H1 (cell line): Measurements from ENCODE around the gene NAB1. TPM values are rescaled to one million over a fixed set of nuclear protein-coding genes. Genes with fewer than 3 reads are reported as not detected.

Source experiments
- CTCF ChIA-PET: fragments of 300-600 bp; sonication (Branson Sonifier 250); formaldehyde crosslinking; loops from one replicate; lab custom pipeline; 2021; ENCODE audit not compliant: partially characterized antibody; lab: Charles Lee
- POLR2A ChIA-PET: fragments of 300-600 bp; sonication (Branson Sonifier 250); formaldehyde crosslinking; loops from one replicate; lab custom pipeline; 2021; ENCODE audit warnings: inconsistent platforms; ENCODE audit not compliant: partially characterized antibody; lab: Charles Lee
- DNase-seq, 2 experiments: peaks; one replicate each; pipeline versions ENCODE4 v3.0.0 to v3.0.0-alpha.2; 2010 to 2022; ENCODE audit warnings: low spot score in 2 of 2, low read depth in 1 of 2, mixed read lengths in 1 of 2
- FAIRE-seq: peaks from 2 replicates; lab custom pipeline; 2011; peaks lifted over from hg19 to GRCh38; lab: Jason Lieb, UNC
- H2AFZ ChIP-seq: 2 replicates; pipeline ENCODE4 v1.8.1; 2012; ENCODE audit warnings: low read length, inconsistent platforms
- H2AK5ac ChIP-seq: 2 replicates; pipeline ENCODE4 v1.6.1; 2013; ENCODE audit warnings: low read depth, low read length
- H2BK120ac ChIP-seq: replicated peaks from 2 replicates; pipeline ENCODE3; 2013; ENCODE audit warnings: low read depth, low read length, inconsistent platforms
- H2BK12ac ChIP-seq: 2 replicates; pipeline ENCODE4 v1.6.1; 2013; ENCODE audit warnings: low read depth, low read length
- H2BK15ac ChIP-seq: 2 replicates; pipeline ENCODE4 v1.6.1; 2013; ENCODE audit warnings: low read length
- H2BK20ac ChIP-seq: 2 replicates; pipeline ENCODE4 v1.6.1; 2013; ENCODE audit warnings: low read length
- H2BK5ac ChIP-seq: 2 replicates; pipeline ENCODE4 v1.6.1; 2013; ENCODE audit warnings: low read depth, low read length
- H3K14ac ChIP-seq: 2 replicates; pipeline ENCODE4 v1.6.1; 2013; ENCODE audit warnings: inconsistent platforms; ENCODE audit not compliant: insufficient read length
- H3K18ac ChIP-seq: 2 replicates; pipeline ENCODE4 v1.6.1; 2013; ENCODE audit warnings: low read length; ENCODE audit errors: extremely low read depth
- H3K23ac ChIP-seq: 2 replicates; pipeline ENCODE4 v1.6.1; 2013; ENCODE audit warnings: inconsistent platforms; ENCODE audit not compliant: insufficient read length
- H3K23me2 ChIP-seq: 2 replicates; pipeline ENCODE4 v1.6.1; 2013; ENCODE audit warnings: low read depth, low read length
- H3K27ac ChIP-seq: 2 replicates; pipeline ENCODE4 v1.6.1; 2011; ENCODE audit warnings: low read depth, low read length, inconsistent platforms
- H3K27me3 ChIP-seq, 4 experiments: replicated peaks in 1 of 4; 1 replicate in 1 of 4; 2 replicates in 3 of 4; pipeline versions ENCODE4 v1.6.1 to v1.8.1; 2011 to 2013; ENCODE audit warnings: low read length in 3 of 4, mild to moderate bottlenecking in 3 of 4, inconsistent platforms in 2 of 4, mixed read lengths in 2 of 4, moderate library complexity in 1 of 4; ENCODE audit not compliant: control insufficient read depth in 3 of 4, insufficient read depth in 3 of 4; ENCODE audit errors: extremely low read depth in 1 of 4
- H3K36me3 ChIP-seq, 4 experiments: 2 replicates each; pipeline versions ENCODE4 v1.6.1 to v1.8.1; 2011 to 2013; ENCODE audit warnings: mild to moderate bottlenecking in 4 of 4, low read length in 3 of 4, moderate library complexity in 2 of 4, control low read depth in 1 of 4, inconsistent platforms in 1 of 4; ENCODE audit not compliant: insufficient read depth in 4 of 4, control insufficient read depth in 2 of 4
- H3K4ac ChIP-seq: replicated peaks from 2 replicates; pipeline ENCODE3; 2013; ENCODE audit warnings: low read length, low read depth, mixed read lengths, inconsistent platforms; ENCODE audit not compliant: insufficient read length
- H3K4me1 ChIP-seq, 4 experiments: replicated peaks in 1 of 4; 1 replicate in 1 of 4; 2 replicates in 3 of 4; pipeline versions ENCODE4 v1.6.1 to v1.8.1; 2011 to 2013; ENCODE audit warnings: low read length in 3 of 4, inconsistent platforms in 2 of 4, mixed read lengths in 1 of 4; ENCODE audit not compliant: insufficient read depth in 4 of 4, control insufficient read depth in 3 of 4
- H3K4me2 ChIP-seq, 2 experiments: 2 replicates each; pipeline versions ENCODE4 v1.6.1 to v1.8.1; 2011 to 2013; ENCODE audit warnings: low read depth in 2 of 2, low read length in 2 of 2, control low read depth in 1 of 2, inconsistent platforms in 1 of 2, mild to moderate bottlenecking in 1 of 2; ENCODE audit not compliant: insufficient read depth in 1 of 2
- H3K4me3 ChIP-seq, 4 experiments: fragments of 200-600, 300-600 bp in 1 of 4; sonication (generic), shearing (Covaris generic), sonication (Bioruptor Twin) in 1 of 4; 2 replicates each; pipeline versions ENCODE4 v1.5.1 to v1.8.1; 2011 to 2016; ENCODE audit warnings: low read length in 4 of 4, low read depth in 3 of 4, control low read depth in 2 of 4, inconsistent platforms in 2 of 4, mild to moderate bottlenecking in 2 of 4, mixed read lengths in 1 of 4, moderate library complexity in 1 of 4; ENCODE audit not compliant: insufficient read depth in 2 of 4; ENCODE audit errors: extremely low read depth in 1 of 4
- H3K56ac ChIP-seq: replicated peaks from 2 replicates; pipeline ENCODE3; 2013; ENCODE audit warnings: low read depth, mild to moderate bottlenecking, mixed read lengths, low read length, inconsistent platforms; ENCODE audit not compliant: insufficient read length
- H3K79me1 ChIP-seq: 2 replicates; pipeline ENCODE4 v1.6.1; 2013; ENCODE audit warnings: low read depth, low read length, control low read depth
- H3K79me2 ChIP-seq, 2 experiments: 2 replicates each; pipeline versions ENCODE4 v1.6.1 to v1.8.1; 2012 to 2013; ENCODE audit warnings: low read length in 2 of 2, mild to moderate bottlenecking in 2 of 2, inconsistent platforms in 1 of 2; ENCODE audit not compliant: insufficient read depth in 2 of 2, control insufficient read depth in 1 of 2
- H3K9ac ChIP-seq, 4 experiments: replicated peaks in 1 of 4; 1 replicate in 1 of 4; 2 replicates in 3 of 4; pipeline versions ENCODE4 v1.6.1 to v1.8.1; 2011 to 2013; ENCODE audit warnings: low read depth in 3 of 4, low read length in 3 of 4, control low read depth in 2 of 4, mild to moderate bottlenecking in 2 of 4, moderate library complexity in 2 of 4, inconsistent platforms in 1 of 4; ENCODE audit errors: extremely low read depth in 1 of 4
- H3K9me3 ChIP-seq, 2 experiments: 2 replicates each; pipeline versions ENCODE4 v1.6.1 to v1.8.1; 2012 to 2013; ENCODE audit warnings: mild to moderate bottlenecking in 2 of 2, moderate library complexity in 2 of 2, control low read depth in 1 of 2, inconsistent platforms in 1 of 2, low read depth in 1 of 2, low read length in 1 of 2, mixed read lengths in 1 of 2; ENCODE audit not compliant: insufficient read depth in 2 of 2
- H4K20me1 ChIP-seq, 2 experiments: replicated peaks in 1 of 2; 2 replicates each; pipeline versions ENCODE3 to v1.8.1; 2011 to 2013; ENCODE audit warnings: inconsistent platforms in 2 of 2, low read length in 2 of 2, mild to moderate bottlenecking in 1 of 2; ENCODE audit not compliant: insufficient read depth in 2 of 2, control insufficient read depth in 1 of 2
- H4K5ac ChIP-seq: 2 replicates; pipeline ENCODE4 v1.6.1; 2013; ENCODE audit warnings: low read length, low read depth, mixed read lengths, inconsistent platforms; ENCODE audit not compliant: insufficient read length
- H4K8ac ChIP-seq: 2 replicates; pipeline ENCODE4 v1.8.0; 2013; ENCODE audit warnings: mild to moderate bottlenecking, moderate library complexity, low read length, inconsistent platforms; ENCODE audit not compliant: insufficient read depth; ENCODE audit errors: extremely low read depth
- H4K91ac ChIP-seq: replicated peaks from 2 replicates; pipeline ENCODE3; 2013; ENCODE audit warnings: low read length, mixed read lengths, inconsistent platforms; ENCODE audit not compliant: insufficient read length
- ASH2L ChIP-seq: fragments of 200-600, 300-600 bp; sonication (generic); IDR thresholded peaks from one replicate; pipeline ENCODE4 v1.7.1; 2017; ENCODE audit warnings: low read length
- BRCA1 ChIP-seq: IDR thresholded peaks from 2 replicates; pipeline ENCODE4 v1.6.1; 2012; ENCODE audit warnings: low read depth, low read length, improper control_type of control experiment
- CEBPB ChIP-seq: IDR thresholded peaks from 2 replicates; pipeline ENCODE4 v1.6.1; 2012; ENCODE audit warnings: low read depth, low read length
- EZH2 ChIP-seq: fragments of 200-600 bp; sonication (generic); IDR thresholded peaks from 2 replicates; pipeline ENCODE4 v1.7.1; 2012; ENCODE audit warnings: low read depth, mild to moderate bottlenecking, moderate library complexity, low read length, inconsistent platforms; ENCODE audit not compliant: severe bottlenecking
- FOSL1 ChIP-seq: IDR thresholded peaks from 2 replicates; pipeline ENCODE4 v1.6.1; 2011; ENCODE audit warnings: mild to moderate bottlenecking, low read depth, low read length, moderate library complexity; ENCODE audit not compliant: insufficient read depth
- GTF2F1 ChIP-seq: IDR thresholded peaks from 2 replicates; pipeline ENCODE4 v1.6.1; 2012; ENCODE audit warnings: low read depth, low read length, improper control_type of control experiment, borderline replicate concordance
- HDAC2 ChIP-seq, 2 experiments: fragments of 300-600 bp in 1 of 2; sonication (generic) in 1 of 2; IDR thresholded peaks; 2 replicates each; pipeline ENCODE4 v1.6.1; 2011 to 2012; ENCODE audit warnings: low read depth in 2 of 2, low read length in 2 of 2, mild to moderate bottlenecking in 2 of 2, moderate library complexity in 2 of 2, borderline replicate concordance in 1 of 2, inconsistent platforms in 1 of 2
- KDM5A ChIP-seq: fragments of 200-600 bp; IDR thresholded peaks from 2 replicates; pipeline ENCODE4 v1.7.1; 2012; ENCODE audit warnings: mild to moderate bottlenecking, low read length, inconsistent platforms, mixed read lengths
- MAFK ChIP-seq: IDR thresholded peaks from 2 replicates; pipeline ENCODE4 v1.6.1; 2012; ENCODE audit warnings: low read depth, mild to moderate bottlenecking, improper control_type of control experiment, low read length
- SIRT6 ChIP-seq: IDR thresholded peaks from one replicate; pipeline ENCODE4 v1.7.1; 2012; ENCODE audit warnings: low read length, inconsistent platforms
- SIX5 ChIP-seq: IDR thresholded peaks from 2 replicates; pipeline ENCODE4 v1.6.1; 2011; ENCODE audit warnings: mild to moderate bottlenecking, low read depth, low read length
- TBP ChIP-seq: IDR thresholded peaks from 2 replicates; pipeline ENCODE4 v1.6.1; 2011; ENCODE audit warnings: low read depth, low read length, improper control_type of control experiment
- ZNF274 ChIP-seq: IDR thresholded peaks from 2 replicates; pipeline ENCODE4 v1.7.0; 2012; ENCODE audit warnings: low read length, borderline replicate concordance; ENCODE audit errors: extremely low read depth
- WGBS, 2 experiments: shearing (Covaris generic) in 1 of 2; methylation state at CpG; one replicate each; pipeline versions ENCODE4 v1.1.6 to v1.1.7; 2013 to 2015; ENCODE audit warnings: low lambda C conversion rate in 2 of 2, mixed read lengths in 2 of 2, inconsistent platforms in 1 of 2, low coverage in 1 of 2, missing lambda C conversion rate in 1 of 2; ENCODE audit not compliant: insufficient replicate concordance in 2 of 2, insufficient coverage in 1 of 2, insufficient read length in 1 of 2; ENCODE audit errors: extremely low coverage in 1 of 2, missing lambda C conversion rate in 1 of 2; 5-methylcytosine and 5-hydroxymethylcytosine counted together
- polyA plus RNA-seq, 7 experiments: library from polyadenylated mRNA; depleted of rRNA in 3 of 7; stranded (reverse) in 5 of 7; unstranded in 2 of 7; fragments of >200 nt in 5 of 7; fragments of 200-250 nt in 2 of 7; gene quantifications; 1 replicate in 5 of 7; 2 replicates in 1 of 7; 4 replicates in 1 of 7; pipeline versions ENCODE4 v1.2.1 to v1.2.3, GENCODE V29; 2011 to 2013; ENCODE audit warnings: missing spikeins in 2 of 7, mixed read lengths in 2 of 7
- total RNA-seq: library from RNA; stranded (reverse); fragmentation: NEBNext Ultra II Directional; extraction: Animal tissue kit (Norgen Biotek cat#: 25700); gene quantifications from 2 replicates; pipeline ENCODE4 v1.2.1, GENCODE V29; 2021
- TF ChIP-seq, protein P1 (sequence below): IDR thresholded peaks from 2 replicates; pipeline ENCODE4 v1.6.1; 2011; ENCODE audit warnings: low read length, improper control_type of control experiment

The NAB1 gene
- total and polyA plus RNA-seq, 2 of the 8 experiments (the other 6 are each of a cell fraction or from before 2014, with no cell fraction given), result 8.5 to 28.6 TPM

DNA sequence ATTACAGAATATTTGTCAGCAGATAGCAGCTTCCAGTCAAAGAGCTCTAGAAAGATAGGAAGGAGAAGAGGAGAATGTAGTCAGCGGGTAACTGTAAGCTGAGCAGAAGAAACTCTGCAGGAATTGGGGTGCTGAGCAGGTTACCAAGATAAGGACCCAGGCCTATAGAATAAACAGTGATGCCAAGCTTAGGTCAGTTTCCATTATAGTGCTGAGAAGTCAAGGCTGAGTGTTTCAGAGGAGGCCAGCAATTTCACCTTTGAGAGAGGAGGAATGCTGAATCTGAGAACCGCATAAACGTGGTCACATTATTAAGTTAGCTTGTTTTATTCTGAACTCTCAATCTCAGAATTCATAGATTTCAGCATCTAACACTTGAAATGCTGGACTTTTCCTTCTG is 13.9 kb downstream of the NAB1 start:
- no peaks in the 10 kb centered on the region for H3K79me1 ChIP-seq
- no peak overlapping the region for H3K14ac ChIP-seq
- H2BK120ac ChIP-seq, result no peak overlapping the region
- H2AK5ac ChIP-seq, result no peak overlapping the region
- no peak overlapping the region for H2BK15ac ChIP-seq
- POLR2A ChIA-PET, result no interaction called here
- H2BK12ac ChIP-seq, result no peak overlapping the region
- no peaks in the 10 kb centered on the region for H3K23me2 ChIP-seq
- 89% methylated on average over 3 of the region's 3 CpGs; no CpG with 5 or more reads in 1 of the 2 experiments for WGBS, 2 experiments
- no peaks in the 10 kb centered on the region for H3K27me3 ChIP-seq
- no peaks in the 10 kb centered on the region for H3K9me3 ChIP-seq
- H3K4ac ChIP-seq, result no peak overlapping the region
- H3K27ac ChIP-seq, result no peak overlapping the region
- CTCF ChIA-PET, result interaction anchor here (1.3 to 1.8 kb wide), 3 partner anchors 14 to 17 kb away, joined by 3 to 13 read pairs (median 7); no protein-coding TSS in a partner anchor
- H2BK20ac ChIP-seq, result no peak overlapping the region
- H3K4me2 ChIP-seq, result no peak overlapping the region
- H3K4me3 ChIP-seq, result no peak overlapping the region
- no peak overlapping the region for H3K23ac ChIP-seq
- no peak overlapping the region for H4K8ac ChIP-seq
- peaks cover 0 to 7% (median 2%) of the 10 kb centered on the region in 4 experiments; a peak in 2 of 7 replicates for H3K4me1 ChIP-seq
- DNase-seq, result no peak
- H3K56ac ChIP-seq, result no peak overlapping the region
- H2BK5ac ChIP-seq, result no peak overlapping the region
- H3K18ac ChIP-seq, result no peak overlapping the region
- no peak for FAIRE-seq
- H4K20me1 ChIP-seq, result peaks cover 0 to 2% of the 10 kb centered on the region in 2 experiments
- H3K79me2 ChIP-seq, result peaks cover 0 to 17% of the 10 kb centered on the region in 2 experiments; a peak in 2 of 4 replicates
- no peak overlapping the region for H2AFZ ChIP-seq
- no peak overlapping the region for H4K91ac ChIP-seq
- no peak overlapping the region for H4K5ac ChIP-seq
- no peak overlapping the region for H3K9ac ChIP-seq
- H3K36me3 ChIP-seq, result no peaks in the 10 kb centered on the region
- TF ChIP-seq TBP (no peak), MAFK (no peak), GTF2F1 (no peak), SIX5 (no peak), HDAC2 (IDR thresholded peaks at IDR 0.05; ENCODE audit: borderline replicate concordance in 1 of 2, low read depth in 2 of 2, low read length in 2 of 2) (no peak), EZH2 (no peak), FOSL1 (no peak), SIRT6 (no peak), BRCA1 (no peak), ASH2L (no peak), KDM5A (no peak), ZNF274 (no peak), CEBPB (no peak)
- TF ChIP-seq, protein P1, sequence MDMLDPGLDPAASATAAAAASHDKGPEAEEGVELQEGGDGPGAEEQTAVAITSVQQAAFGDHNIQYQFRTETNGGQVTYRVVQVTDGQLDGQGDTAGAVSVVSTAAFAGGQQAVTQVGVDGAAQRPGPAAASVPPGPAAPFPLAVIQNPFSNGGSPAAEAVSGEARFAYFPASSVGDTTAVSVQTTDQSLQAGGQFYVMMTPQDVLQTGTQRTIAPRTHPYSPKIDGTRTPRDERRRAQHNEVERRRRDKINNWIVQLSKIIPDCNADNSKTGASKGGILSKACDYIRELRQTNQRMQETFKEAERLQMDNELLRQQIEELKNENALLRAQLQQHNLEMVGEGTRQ, result no peak
